Suppressor macrophage treated with lipopolysaccharide for 1 hour (primary cell): ENCODE data around the gene BTBD16.

ENCODE experiments used
- DNase-seq, 3 donors: peaks; one replicate each; pipeline ENCODE4 v3.0.0-alpha.2; 2020 to 2022

BTBD16 gene

GRCh38 chr10:122296363-122297120 lies 25.4 kb downstream of the BTBD16 start:
- no peak for DNase-seq

GRCh38 chr10:122297583-122297982 lies 26.5 kb downstream of the BTBD16 start:
- no peak for DNase-seq

- DNase-seq, result no peak
Observed at GRCh38 chr10:122298206-122298597, 27.1 kb downstream of the BTBD16 start.

GRCh38 chr10:122298598-122299301 lies 27.7 kb downstream of the BTBD16 start:
- DNase-seq, result peak; percentile 78 to 86 (median 83)

- DNase-seq, result peak in 2 of 3 donors; percentile 14 to 23
Observed at GRCh38 chr10:122299423-122300075, 28.5 kb downstream of the BTBD16 start.

GRCh38 chr10:122301055-122301810 lies 30.1 kb downstream of the BTBD16 start:
- DNase-seq, result no peak

- no peak for DNase-seq
Observed at GRCh38 chr10:122301811-122302115, 30.7 kb downstream of the BTBD16 start.

- no peak for DNase-seq
Observed at GRCh38 chr10:122302315-122302714, 31.2 kb downstream of the BTBD16 start.

GRCh38 chr10:122303271-122304053 lies 32.4 kb downstream of the BTBD16 start:
- DNase-seq, result no peak

GRCh38 chr10:122304054-122304579 lies 33.0 kb downstream of the BTBD16 start:
- no peak for DNase-seq

- DNase-seq, result no peak
Observed at GRCh38 chr10:122306282-122306681, 35.2 kb downstream of the BTBD16 start.

- DNase-seq, result no peak
Observed at GRCh38 chr10:122306744-122307143, 35.6 kb downstream of the BTBD16 start.

GRCh38 chr10:122307669-122308416 lies 36.7 kb downstream of the BTBD16 start:
- no peak for DNase-seq

- DNase-seq, result no peak
Observed at GRCh38 chr10:122308417-122309141, 37.5 kb downstream of the BTBD16 start.

- no peak for DNase-seq
Observed at GRCh38 chr10:122310311-122311050, 39.4 kb downstream of the BTBD16 start.

- no peak for DNase-seq
Observed at GRCh38 chr10:122311051-122311410, 39.9 kb downstream of the BTBD16 start.

- DNase-seq, result no peak
Observed at GRCh38 chr10:122311716-122312115, 40.6 kb downstream of the BTBD16 start.

GRCh38 chr10:122316224-122316884 lies 45.3 kb downstream of the BTBD16 start:
- no peak for DNase-seq

GRCh38 chr10:122321960-122322359 lies 50.9 kb downstream of the BTBD16 start:
- DNase-seq, result no peak
